ENCODE results near the gene ZNG1B. TPM values are rescaled to one million over a fixed set of nuclear protein-coding genes. Genes with fewer than 3 reads are reported as not detected.

Gene ZNG1B
- total and polyA plus RNA-seq, 4 donors = 13.4 to 38.9 (median 21.7) TPM

GRCh38 chr2:113406114-113406513 lies 31.4 kb upstream of the ZNG1B start:
- 72% methylated on average over 5 of the region's 5 CpGs for WGBS
- DNase-seq (ENCODE audit: low spot score) = no peak
- TF ChIP-seq TAF1 (conservative IDR thresholded peaks at IDR 0.05) = no peak
- TF ChIP-seq, protein P1, sequence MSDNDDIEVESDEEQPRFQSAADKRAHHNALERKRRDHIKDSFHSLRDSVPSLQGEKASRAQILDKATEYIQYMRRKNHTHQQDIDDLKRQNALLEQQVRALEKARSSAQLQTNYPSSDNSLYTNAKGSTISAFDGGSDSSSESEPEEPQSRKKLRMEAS (IDR thresholded peaks at IDR 0.05) = no peak
- TF ChIP-seq RXRA (IDR thresholded peaks at IDR 0.05) = no peak
- no peak for TF ChIP-seq YY1 (IDR thresholded peaks at IDR 0.05)
- TF ChIP-seq, protein P2, sequence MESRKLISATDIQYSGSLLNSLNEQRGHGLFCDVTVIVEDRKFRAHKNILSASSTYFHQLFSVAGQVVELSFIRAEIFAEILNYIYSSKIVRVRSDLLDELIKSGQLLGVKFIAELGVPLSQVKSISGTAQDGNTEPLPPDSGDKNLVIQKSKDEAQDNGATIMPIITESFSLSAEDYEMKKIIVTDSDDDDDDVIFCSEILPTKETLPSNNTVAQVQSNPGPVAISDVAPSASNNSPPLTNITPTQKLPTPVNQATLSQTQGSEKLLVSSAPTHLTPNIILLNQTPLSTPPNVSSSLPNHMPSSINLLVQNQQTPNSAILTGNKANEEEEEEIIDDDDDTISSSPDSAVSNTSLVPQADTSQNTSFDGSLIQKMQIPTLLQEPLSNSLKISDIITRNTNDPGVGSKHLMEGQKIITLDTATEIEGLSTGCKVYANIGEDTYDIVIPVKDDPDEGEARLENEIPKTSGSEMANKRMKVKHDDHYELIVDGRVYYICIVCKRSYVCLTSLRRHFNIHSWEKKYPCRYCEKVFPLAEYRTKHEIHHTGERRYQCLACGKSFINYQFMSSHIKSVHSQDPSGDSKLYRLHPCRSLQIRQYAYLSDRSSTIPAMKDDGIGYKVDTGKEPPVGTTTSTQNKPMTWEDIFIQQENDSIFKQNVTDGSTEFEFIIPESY (IDR thresholded peaks at IDR 0.05) = no peak
- no peak for TF ChIP-seq FOXA1 (IDR thresholded peaks at IDR 0.05)
- TF ChIP-seq FOXA2 (IDR thresholded peaks at IDR 0.05) = no peak
- TF ChIP-seq HNF4A (conservative IDR thresholded peaks at IDR 0.05) = no peak
- no peak for TF ChIP-seq REST (IDR thresholded peaks at IDR 0.05)
- TF ChIP-seq JUND (IDR thresholded peaks at IDR 0.05) = no peak
- no peak for TF ChIP-seq NR2F2 (IDR thresholded peaks at IDR 0.05)
- TF ChIP-seq, protein P3, sequence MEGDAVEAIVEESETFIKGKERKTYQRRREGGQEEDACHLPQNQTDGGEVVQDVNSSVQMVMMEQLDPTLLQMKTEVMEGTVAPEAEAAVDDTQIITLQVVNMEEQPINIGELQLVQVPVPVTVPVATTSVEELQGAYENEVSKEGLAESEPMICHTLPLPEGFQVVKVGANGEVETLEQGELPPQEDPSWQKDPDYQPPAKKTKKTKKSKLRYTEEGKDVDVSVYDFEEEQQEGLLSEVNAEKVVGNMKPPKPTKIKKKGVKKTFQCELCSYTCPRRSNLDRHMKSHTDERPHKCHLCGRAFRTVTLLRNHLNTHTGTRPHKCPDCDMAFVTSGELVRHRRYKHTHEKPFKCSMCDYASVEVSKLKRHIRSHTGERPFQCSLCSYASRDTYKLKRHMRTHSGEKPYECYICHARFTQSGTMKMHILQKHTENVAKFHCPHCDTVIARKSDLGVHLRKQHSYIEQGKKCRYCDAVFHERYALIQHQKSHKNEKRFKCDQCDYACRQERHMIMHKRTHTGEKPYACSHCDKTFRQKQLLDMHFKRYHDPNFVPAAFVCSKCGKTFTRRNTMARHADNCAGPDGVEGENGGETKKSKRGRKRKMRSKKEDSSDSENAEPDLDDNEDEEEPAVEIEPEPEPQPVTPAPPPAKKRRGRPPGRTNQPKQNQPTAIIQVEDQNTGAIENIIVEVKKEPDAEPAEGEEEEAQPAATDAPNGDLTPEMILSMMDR (IDR thresholded peaks at IDR 0.05; ENCODE audit: low read depth, low read length, missing input control) = no peak
- TF ChIP-seq, protein P4, sequence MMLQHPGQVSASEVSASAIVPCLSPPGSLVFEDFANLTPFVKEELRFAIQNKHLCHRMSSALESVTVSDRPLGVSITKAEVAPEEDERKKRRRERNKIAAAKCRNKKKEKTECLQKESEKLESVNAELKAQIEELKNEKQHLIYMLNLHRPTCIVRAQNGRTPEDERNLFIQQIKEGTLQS (IDR thresholded peaks at IDR 0.05) = no peak
- no peak for TF ChIP-seq GABPA (IDR thresholded peaks at IDR 0.05 in 1 of 2, conservative IDR thresholded peaks at IDR 0.05 in 1 of 2)
- no peak for TF ChIP-seq HNF4G (IDR thresholded peaks at IDR 0.05)
- TF ChIP-seq RAD21 (IDR thresholded peaks at IDR 0.05) = no peak
- no peak for TF ChIP-seq EGR1 (IDR thresholded peaks at IDR 0.05; ENCODE audit: low read depth in 2 of 2)
- no peak for TF ChIP-seq SP1 (IDR thresholded peaks at IDR 0.05)
- Histone ChIP-seq H3K4me1 (ENCODE audit: control insufficient read depth in 4 of 4, insufficient read depth in 4 of 4, low read length in 3 of 4) (peaks cover 0 to 2% (median 0%) of the 10 kb centered on the region in 4 donors), H3K9me3 (ENCODE audit: control insufficient read depth in 4 of 4, low read length in 3 of 4) (no peaks in the 10 kb centered on the region), H3K27ac (ENCODE audit: low read depth in 1 of 2, low read length in 2 of 2) (no peak overlapping the region), H3K9ac (ENCODE audit: low read depth in 1 of 2, low read length in 2 of 2) (no peak overlapping the region), H3K36me3 (ENCODE audit: control insufficient read depth in 4 of 4, insufficient read depth in 3 of 4, low read depth in 1 of 4, low read length in 3 of 4) (no peaks in the 10 kb centered on the region), H3K27me3 (ENCODE audit: control insufficient read depth in 4 of 4, insufficient read depth in 4 of 4, low read length in 3 of 4) (no peaks in the 10 kb centered on the region), H3K4me3 (ENCODE audit: low read depth in 1 of 3, low read length in 3 of 3) (no peak overlapping the region)

All from liver (tissue), 9 donors.